ENCODE data around the gene CALHM4. TPM values are rescaled to one million over a fixed set of nuclear protein-coding genes. Genes with fewer than 3 reads are reported as not detected.

The CALHM4 gene
- total and polyA plus RNA-seq, 4 donors, result not detected

DNA sequence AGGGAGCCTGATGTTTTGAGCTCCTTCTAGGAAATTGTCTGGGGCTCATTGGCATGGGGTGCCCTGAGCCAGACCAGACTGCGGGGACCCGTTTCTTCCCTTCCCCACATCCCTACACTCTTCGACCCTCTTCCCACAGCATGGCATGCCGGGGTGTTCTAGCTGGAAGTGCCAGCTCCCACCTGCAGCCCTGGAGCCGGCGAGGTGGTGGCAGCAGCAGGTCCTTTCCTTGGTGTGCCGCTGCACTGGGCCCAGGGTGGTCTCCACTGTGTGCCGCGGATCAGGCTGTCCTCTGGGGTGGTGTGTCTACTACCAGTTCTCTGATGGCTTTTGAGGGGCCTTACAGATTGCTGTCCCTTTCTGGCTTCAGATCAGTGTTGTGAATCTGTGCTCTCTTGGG is 10.3 kb downstream of the CALHM4 start (continued):
- no peak for TF ChIP-seq TAF1 (conservative IDR thresholded peaks at IDR 0.05)
- no peak for TF ChIP-seq GABPA (IDR thresholded peaks at IDR 0.05 in 1 of 2, conservative IDR thresholded peaks at IDR 0.05 in 1 of 2)
- TF ChIP-seq HNF4G (IDR thresholded peaks at IDR 0.05), result no peak

DNA sequence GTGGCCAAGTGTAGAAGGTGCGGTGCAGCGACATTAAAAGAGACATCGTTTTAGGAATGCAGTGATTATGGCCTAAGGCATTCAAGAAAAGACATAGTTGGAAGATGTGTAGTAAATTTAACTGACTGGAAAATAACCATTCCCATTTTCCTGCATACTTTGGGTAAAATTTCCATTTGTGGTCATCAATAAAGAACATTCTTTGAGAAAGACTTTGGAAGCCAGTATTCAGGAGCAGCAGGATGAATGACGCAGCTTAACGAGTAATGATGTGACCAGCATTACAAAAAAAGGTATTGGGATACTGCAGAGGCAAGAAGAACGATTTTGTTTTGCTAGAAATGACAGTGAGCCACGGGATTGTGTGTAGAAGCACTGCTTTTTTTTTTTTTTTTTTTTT is 10.8 kb downstream of the CALHM4 start:
- 86% methylated on average over 7 of the region's 7 CpGs for WGBS
- TF ChIP-seq, protein P1, sequence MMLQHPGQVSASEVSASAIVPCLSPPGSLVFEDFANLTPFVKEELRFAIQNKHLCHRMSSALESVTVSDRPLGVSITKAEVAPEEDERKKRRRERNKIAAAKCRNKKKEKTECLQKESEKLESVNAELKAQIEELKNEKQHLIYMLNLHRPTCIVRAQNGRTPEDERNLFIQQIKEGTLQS (IDR thresholded peaks at IDR 0.05), result no peak
- TF ChIP-seq, protein P2, sequence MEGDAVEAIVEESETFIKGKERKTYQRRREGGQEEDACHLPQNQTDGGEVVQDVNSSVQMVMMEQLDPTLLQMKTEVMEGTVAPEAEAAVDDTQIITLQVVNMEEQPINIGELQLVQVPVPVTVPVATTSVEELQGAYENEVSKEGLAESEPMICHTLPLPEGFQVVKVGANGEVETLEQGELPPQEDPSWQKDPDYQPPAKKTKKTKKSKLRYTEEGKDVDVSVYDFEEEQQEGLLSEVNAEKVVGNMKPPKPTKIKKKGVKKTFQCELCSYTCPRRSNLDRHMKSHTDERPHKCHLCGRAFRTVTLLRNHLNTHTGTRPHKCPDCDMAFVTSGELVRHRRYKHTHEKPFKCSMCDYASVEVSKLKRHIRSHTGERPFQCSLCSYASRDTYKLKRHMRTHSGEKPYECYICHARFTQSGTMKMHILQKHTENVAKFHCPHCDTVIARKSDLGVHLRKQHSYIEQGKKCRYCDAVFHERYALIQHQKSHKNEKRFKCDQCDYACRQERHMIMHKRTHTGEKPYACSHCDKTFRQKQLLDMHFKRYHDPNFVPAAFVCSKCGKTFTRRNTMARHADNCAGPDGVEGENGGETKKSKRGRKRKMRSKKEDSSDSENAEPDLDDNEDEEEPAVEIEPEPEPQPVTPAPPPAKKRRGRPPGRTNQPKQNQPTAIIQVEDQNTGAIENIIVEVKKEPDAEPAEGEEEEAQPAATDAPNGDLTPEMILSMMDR (IDR thresholded peaks at IDR 0.05; ENCODE audit: low read depth, low read length, missing input control), result no peak
- TF ChIP-seq HNF4G (IDR thresholded peaks at IDR 0.05) (no peak), NR2F2 (IDR thresholded peaks at IDR 0.05) (no peak), RAD21 (IDR thresholded peaks at IDR 0.05) (no peak)
- TF ChIP-seq, protein P3, sequence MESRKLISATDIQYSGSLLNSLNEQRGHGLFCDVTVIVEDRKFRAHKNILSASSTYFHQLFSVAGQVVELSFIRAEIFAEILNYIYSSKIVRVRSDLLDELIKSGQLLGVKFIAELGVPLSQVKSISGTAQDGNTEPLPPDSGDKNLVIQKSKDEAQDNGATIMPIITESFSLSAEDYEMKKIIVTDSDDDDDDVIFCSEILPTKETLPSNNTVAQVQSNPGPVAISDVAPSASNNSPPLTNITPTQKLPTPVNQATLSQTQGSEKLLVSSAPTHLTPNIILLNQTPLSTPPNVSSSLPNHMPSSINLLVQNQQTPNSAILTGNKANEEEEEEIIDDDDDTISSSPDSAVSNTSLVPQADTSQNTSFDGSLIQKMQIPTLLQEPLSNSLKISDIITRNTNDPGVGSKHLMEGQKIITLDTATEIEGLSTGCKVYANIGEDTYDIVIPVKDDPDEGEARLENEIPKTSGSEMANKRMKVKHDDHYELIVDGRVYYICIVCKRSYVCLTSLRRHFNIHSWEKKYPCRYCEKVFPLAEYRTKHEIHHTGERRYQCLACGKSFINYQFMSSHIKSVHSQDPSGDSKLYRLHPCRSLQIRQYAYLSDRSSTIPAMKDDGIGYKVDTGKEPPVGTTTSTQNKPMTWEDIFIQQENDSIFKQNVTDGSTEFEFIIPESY (IDR thresholded peaks at IDR 0.05), result no peak
- DNase-seq (ENCODE audit: low spot score), result no peak
- H3K36me3 ChIP-seq (ENCODE audit: control insufficient read depth in 4 of 4, insufficient read depth in 3 of 4, low read depth in 1 of 4, low read length in 3 of 4), result no peaks in the 10 kb centered on the region
- H3K27me3 ChIP-seq (ENCODE audit: control insufficient read depth in 4 of 4, insufficient read depth in 4 of 4, low read length in 3 of 4), result peaks cover 0 to 3% (median 0%) of the 10 kb centered on the region in 4 donors
- H3K9me3 ChIP-seq (ENCODE audit: control insufficient read depth in 4 of 4, low read length in 3 of 4), result no peaks in the 10 kb centered on the region
- H3K9ac ChIP-seq (ENCODE audit: low read depth in 1 of 2, low read length in 2 of 2), result no peak overlapping the region
- no peak overlapping the region for H3K27ac ChIP-seq (ENCODE audit: low read depth in 1 of 2, low read length in 2 of 2)
- H3K4me1 ChIP-seq (ENCODE audit: control insufficient read depth in 4 of 4, insufficient read depth in 4 of 4, low read length in 3 of 4), result peaks cover 0 to 8% (median 2%) of the 10 kb centered on the region in 4 donors
- no peak overlapping the region for H3K4me3 ChIP-seq (ENCODE audit: low read depth in 1 of 3, low read length in 3 of 3)

DNA sequence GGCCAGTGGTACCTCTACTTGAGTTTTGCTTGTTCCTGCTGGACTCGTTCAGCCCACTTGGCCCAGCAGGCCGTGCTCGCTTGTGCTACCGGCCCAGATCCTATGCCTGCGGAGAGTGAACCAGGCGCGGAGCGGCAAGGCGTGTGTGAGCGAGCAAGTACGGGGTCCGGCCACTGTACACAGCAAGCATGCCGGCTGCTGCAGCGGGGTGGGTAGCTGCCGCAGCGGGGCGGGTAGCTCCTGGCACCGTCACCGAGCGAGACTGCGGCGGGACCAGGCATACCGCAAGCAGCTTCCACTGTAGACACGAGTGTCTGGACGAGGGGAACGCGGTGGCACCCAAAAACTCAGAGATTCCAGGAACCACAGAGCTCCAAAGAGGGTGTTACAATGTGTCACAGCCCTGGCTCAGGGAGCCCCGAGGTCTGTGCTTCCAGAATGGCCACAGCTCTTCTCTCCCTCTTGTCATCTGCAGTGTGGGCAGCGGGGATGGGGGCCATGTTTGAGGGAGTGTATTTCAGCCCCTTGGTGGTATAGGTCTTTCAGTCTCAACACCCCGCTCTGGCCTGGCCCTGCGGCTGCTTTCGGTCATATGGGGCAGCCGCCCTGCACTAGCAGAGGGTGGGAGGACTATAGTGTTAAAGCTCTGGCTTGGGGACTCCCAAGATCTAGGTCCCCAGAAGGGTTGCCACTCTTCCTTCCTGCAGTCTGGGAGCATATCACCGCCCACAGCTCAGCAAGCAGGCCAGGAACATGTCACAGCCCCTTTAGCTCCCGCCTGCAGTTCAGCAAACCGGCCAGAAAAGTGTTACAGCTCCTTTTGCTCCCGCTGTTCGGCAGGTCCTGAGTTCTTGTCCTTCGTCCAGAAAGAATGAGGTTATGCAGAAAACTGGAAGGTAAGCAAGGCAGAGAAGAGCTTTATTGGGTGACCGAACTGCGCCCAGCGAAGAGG is 11.6 kb downstream of the CALHM4 start:
- Histone ChIP-seq H3K36me3 (ENCODE audit: control insufficient read depth in 4 of 4, insufficient read depth in 3 of 4, low read depth in 1 of 4, low read length in 3 of 4) (no peaks in the 10 kb centered on the region), H3K4me1 (ENCODE audit: control insufficient read depth in 4 of 4, insufficient read depth in 4 of 4, low read length in 3 of 4) (peaks cover 0 to 10% (median 4%) of the 10 kb centered on the region in 4 donors), H3K27ac (ENCODE audit: low read depth in 1 of 2, low read length in 2 of 2) (no peak overlapping the region), H3K9me3 (ENCODE audit: control insufficient read depth in 4 of 4, low read length in 3 of 4) (no peaks in the 10 kb centered on the region), H3K27me3 (ENCODE audit: control insufficient read depth in 4 of 4, insufficient read depth in 4 of 4, low read length in 3 of 4) (peaks cover 0 to 3% (median 0%) of the 10 kb centered on the region in 4 donors), H3K9ac (ENCODE audit: low read depth in 1 of 2, low read length in 2 of 2) (no peak overlapping the region), H3K4me3 (ENCODE audit: low read depth in 1 of 3, low read length in 3 of 3) (peak overlapping the region in 1 of 3 donors; percentile 20)
- WGBS, result 52% methylated on average over 42 of the region's 42 CpGs
- TF ChIP-seq NR2F2 (IDR thresholded peaks at IDR 0.05) (no peak), RXRA (IDR thresholded peaks at IDR 0.05) (no peak), YY1 (IDR thresholded peaks at IDR 0.05) (no peak), HNF4A (conservative IDR thresholded peaks at IDR 0.05) (no peak), JUND (IDR thresholded peaks at IDR 0.05) (no peak), RAD21 (IDR thresholded peaks at IDR 0.05) (no peak), TAF1 (conservative IDR thresholded peaks at IDR 0.05) (no peak), FOXA2 (IDR thresholded peaks at IDR 0.05) (no peak)
- TF ChIP-seq, protein P3 (IDR thresholded peaks at IDR 0.05), result no peak
- TF ChIP-seq, protein P2 (IDR thresholded peaks at IDR 0.05; ENCODE audit: low read depth, low read length, missing input control), result no peak
- TF ChIP-seq, protein P4, sequence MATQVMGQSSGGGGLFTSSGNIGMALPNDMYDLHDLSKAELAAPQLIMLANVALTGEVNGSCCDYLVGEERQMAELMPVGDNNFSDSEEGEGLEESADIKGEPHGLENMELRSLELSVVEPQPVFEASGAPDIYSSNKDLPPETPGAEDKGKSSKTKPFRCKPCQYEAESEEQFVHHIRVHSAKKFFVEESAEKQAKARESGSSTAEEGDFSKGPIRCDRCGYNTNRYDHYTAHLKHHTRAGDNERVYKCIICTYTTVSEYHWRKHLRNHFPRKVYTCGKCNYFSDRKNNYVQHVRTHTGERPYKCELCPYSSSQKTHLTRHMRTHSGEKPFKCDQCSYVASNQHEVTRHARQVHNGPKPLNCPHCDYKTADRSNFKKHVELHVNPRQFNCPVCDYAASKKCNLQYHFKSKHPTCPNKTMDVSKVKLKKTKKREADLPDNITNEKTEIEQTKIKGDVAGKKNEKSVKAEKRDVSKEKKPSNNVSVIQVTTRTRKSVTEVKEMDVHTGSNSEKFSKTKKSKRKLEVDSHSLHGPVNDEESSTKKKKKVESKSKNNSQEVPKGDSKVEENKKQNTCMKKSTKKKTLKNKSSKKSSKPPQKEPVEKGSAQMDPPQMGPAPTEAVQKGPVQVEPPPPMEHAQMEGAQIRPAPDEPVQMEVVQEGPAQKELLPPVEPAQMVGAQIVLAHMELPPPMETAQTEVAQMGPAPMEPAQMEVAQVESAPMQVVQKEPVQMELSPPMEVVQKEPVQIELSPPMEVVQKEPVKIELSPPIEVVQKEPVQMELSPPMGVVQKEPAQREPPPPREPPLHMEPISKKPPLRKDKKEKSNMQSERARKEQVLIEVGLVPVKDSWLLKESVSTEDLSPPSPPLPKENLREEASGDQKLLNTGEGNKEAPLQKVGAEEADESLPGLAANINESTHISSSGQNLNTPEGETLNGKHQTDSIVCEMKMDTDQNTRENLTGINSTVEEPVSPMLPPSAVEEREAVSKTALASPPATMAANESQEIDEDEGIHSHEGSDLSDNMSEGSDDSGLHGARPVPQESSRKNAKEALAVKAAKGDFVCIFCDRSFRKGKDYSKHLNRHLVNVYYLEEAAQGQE (IDR thresholded peaks at IDR 0.05), result no peak
- DNase-seq (ENCODE audit: low spot score), result no peak

All from liver (tissue), 9 donors.